Keratinocyte (primary cell): ENCODE results near the gene ASCL2.

Source experiments
- EZH2 ChIP-seq: IDR thresholded peaks from one replicate; pipeline ENCODE4 v1.6.1; 2012; ENCODE audit warnings: inconsistent platforms, mild to moderate bottlenecking, low read length, moderate library complexity
- TF ChIP-seq, protein P1 (sequence below), 3 experiments: IDR thresholded peaks in 1 of 3; conservative IDR thresholded peaks in 1 of 3; optimal IDR thresholded peaks in 1 of 3; 2 replicates in 2 of 3; 3 replicates in 1 of 3; pipeline versions ENCODE3 to v1.5.1; 2011; ENCODE audit warnings: low read length in 3 of 3, mild to moderate bottlenecking in 3 of 3, moderate library complexity in 2 of 3, control low read depth in 1 of 3, inconsistent platforms in 1 of 3; ENCODE audit not compliant: insufficient read depth in 2 of 3; ENCODE audit errors: extremely low read depth in 1 of 3

DNA sequence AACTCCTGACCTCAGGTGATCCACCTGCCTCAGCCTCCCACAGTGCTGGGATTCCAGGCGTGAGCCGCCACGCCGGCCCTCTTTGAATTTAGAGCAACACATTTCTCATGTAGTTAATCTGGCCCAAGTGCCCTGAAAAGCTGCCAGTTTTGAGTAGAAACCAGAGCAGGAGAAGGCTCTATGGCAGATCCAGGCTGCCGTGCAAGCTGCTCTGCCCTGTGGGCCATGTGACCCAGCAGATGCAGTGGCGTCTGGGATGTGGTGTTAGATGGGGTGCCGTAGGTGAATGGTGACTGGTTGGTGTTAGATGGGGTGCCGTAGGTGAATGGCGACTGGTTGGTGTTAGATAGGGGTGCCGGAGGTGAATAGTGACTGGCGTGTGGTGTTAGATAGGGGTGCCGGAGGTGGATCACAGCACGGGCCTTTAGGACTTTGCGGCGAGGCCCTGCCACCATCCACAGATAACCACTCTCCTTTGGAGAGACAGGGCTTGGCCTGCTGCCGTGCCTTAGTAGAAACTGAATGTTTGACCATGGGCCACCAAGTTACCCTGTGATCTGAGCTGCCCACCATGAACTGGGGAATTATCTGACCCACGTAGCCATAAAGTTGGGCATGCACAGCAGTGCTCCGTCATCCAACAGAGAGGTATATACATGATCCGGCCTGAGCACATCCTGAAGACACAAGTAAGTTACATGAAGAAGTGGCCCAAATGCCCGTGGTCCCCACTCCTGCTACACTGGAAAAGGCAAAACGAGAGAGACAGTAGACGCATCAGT, 32.7 kb downstream of the ASCL2 start:
- TF ChIP-seq, protein P1, sequence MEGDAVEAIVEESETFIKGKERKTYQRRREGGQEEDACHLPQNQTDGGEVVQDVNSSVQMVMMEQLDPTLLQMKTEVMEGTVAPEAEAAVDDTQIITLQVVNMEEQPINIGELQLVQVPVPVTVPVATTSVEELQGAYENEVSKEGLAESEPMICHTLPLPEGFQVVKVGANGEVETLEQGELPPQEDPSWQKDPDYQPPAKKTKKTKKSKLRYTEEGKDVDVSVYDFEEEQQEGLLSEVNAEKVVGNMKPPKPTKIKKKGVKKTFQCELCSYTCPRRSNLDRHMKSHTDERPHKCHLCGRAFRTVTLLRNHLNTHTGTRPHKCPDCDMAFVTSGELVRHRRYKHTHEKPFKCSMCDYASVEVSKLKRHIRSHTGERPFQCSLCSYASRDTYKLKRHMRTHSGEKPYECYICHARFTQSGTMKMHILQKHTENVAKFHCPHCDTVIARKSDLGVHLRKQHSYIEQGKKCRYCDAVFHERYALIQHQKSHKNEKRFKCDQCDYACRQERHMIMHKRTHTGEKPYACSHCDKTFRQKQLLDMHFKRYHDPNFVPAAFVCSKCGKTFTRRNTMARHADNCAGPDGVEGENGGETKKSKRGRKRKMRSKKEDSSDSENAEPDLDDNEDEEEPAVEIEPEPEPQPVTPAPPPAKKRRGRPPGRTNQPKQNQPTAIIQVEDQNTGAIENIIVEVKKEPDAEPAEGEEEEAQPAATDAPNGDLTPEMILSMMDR (optimal IDR thresholded peaks at IDR 0.05 in 1 of 3, IDR thresholded peaks at IDR 0.05 in 1 of 3, conservative IDR thresholded peaks at IDR 0.05 in 1 of 3; ENCODE audit: extremely low read depth in 1 of 3, insufficient read depth in 2 of 3, low read length in 3 of 3) = no peak
- no peak for TF ChIP-seq EZH2
